Panc1 (cell line): Measurements from ENCODE around the gene MGA. TPM values are rescaled to one million over a fixed set of nuclear protein-coding genes. Genes with fewer than 3 reads are reported as not detected.

Experiments used
- ATAC-seq: fragments of 200-7000 bp; cut with Tn5 transposase; 2 replicates; pipeline ENCODE4 v1.9.1; 2020; ENCODE audit warnings: mild to moderate bottlenecking, moderate library complexity
- BruUV-seq: library from RNA; stranded (reverse); fragments of 400-500 nt; replicated peaks from 2 replicates; lab custom pipeline; 2021; lab: Mats Ljungman, UMichigan
- CTCF ChIA-PET: fragments of 300-600 bp; sonication (Branson Sonifier 250); formaldehyde crosslinking; loops from one replicate; lab custom pipeline; 2022; ENCODE audit warnings: antibody characterized with exemption; lab: Charles Lee
- POLR2A ChIA-PET: fragments of 300-600 bp; sonication (Branson Sonifier 250); formaldehyde crosslinking; loops from one replicate; lab custom pipeline; 2022; ENCODE audit warnings: antibody characterized with exemption; lab: Charles Lee
- DNase-seq: peaks from one replicate; pipeline ENCODE4 v3.0.0-alpha.2; 2010; ENCODE audit warnings: low read depth, low spot score
- H3K27ac ChIP-seq: 2 replicates; pipeline ENCODE4 v1.5.1; 2011; ENCODE audit warnings: mild to moderate bottlenecking, low read length, inconsistent platforms
- H3K27me3 ChIP-seq: fragments of 200-500 bp; sonication (Bioruptor generic); 2 replicates; pipeline ENCODE4 v1.6.0; 2014; ENCODE audit warnings: low read length, inconsistent platforms; ENCODE audit not compliant: control insufficient read depth, insufficient read depth
- H3K36me3 ChIP-seq: fragments of 200-500 bp; sonication (Bioruptor generic); 2 replicates; pipeline ENCODE4 v1.5.1; 2014; ENCODE audit warnings: inconsistent platforms, mild to moderate bottlenecking, low read length, moderate library complexity; ENCODE audit not compliant: control insufficient read depth, insufficient read depth
- H3K4me1 ChIP-seq: 2 replicates; pipeline ENCODE4 v1.5.1; 2011; ENCODE audit warnings: inconsistent platforms, mild to moderate bottlenecking, low read length, moderate library complexity; ENCODE audit not compliant: control insufficient read depth, insufficient read depth
- H3K4me3 ChIP-seq, 2 experiments: 2 replicates each; pipeline ENCODE4 v1.5.1; 2011 to 2012; ENCODE audit warnings: low read depth in 2 of 2, low read length in 2 of 2, mild to moderate bottlenecking in 2 of 2, inconsistent platforms in 1 of 2, moderate library complexity in 1 of 2
- H3K9me3 ChIP-seq: fragments of 200-500 bp; sonication (Bioruptor generic); 2 replicates; pipeline ENCODE4 v1.5.1; 2014; ENCODE audit warnings: low read depth, mild to moderate bottlenecking, inconsistent platforms, low read length, moderate library complexity; ENCODE audit not compliant: control insufficient read depth, insufficient read depth
- CTCF ChIP-seq: fragments of 450-650 bp; IDR thresholded peaks from 2 replicates; pipeline ENCODE4 v1.5.1; 2017; ENCODE audit warnings: mild to moderate bottlenecking
- POLR2AphosphoS5 ChIP-seq: IDR thresholded peaks from 2 replicates; pipeline ENCODE4 v1.6.1; 2012; ENCODE audit warnings: mild to moderate bottlenecking, low read depth, low read length, moderate library complexity
- REST ChIP-seq, 2 experiments: IDR thresholded peaks; 2 replicates each; pipeline ENCODE4 v1.6.1; 2011 to 2012; ENCODE audit warnings: low read depth in 2 of 2, control low read depth in 1 of 2, low read length in 1 of 2, mild to moderate bottlenecking in 1 of 2, moderate library complexity in 1 of 2; ENCODE audit not compliant: insufficient read depth in 1 of 2
- SIN3A ChIP-seq: IDR thresholded peaks from 2 replicates; pipeline ENCODE4 v1.6.1; 2012; ENCODE audit warnings: low read depth, mild to moderate bottlenecking, low read length, moderate library complexity, borderline replicate concordance; ENCODE audit not compliant: insufficient read depth
- TCF7L2 ChIP-seq: IDR thresholded peaks from 2 replicates; pipeline ENCODE4 v1.6.1; 2011; ENCODE audit warnings: mild to moderate bottlenecking, low read depth, low read length, inconsistent platforms
- in situ Hi-C: cut with HindIII; loops from 2 replicates; pipeline ENCODE4 v1.10.0; 2016; ENCODE audit warnings: low sequenced_read_pairs, low pct_unique_long_range_greater_than_20kb
- intact Hi-C: fragments of 100-400 bp; cut with micrococcal nuclease; formaldehyde crosslinking; loops from one replicate; pipeline ENCODE4 v1.10.0; 2022; ENCODE audit not compliant: unreplicated experiment
- total RNA-seq: library from RNA; stranded (reverse); gene quantifications from one replicate; pipeline ENCODE4 v1.2.1, GENCODE V29; 2021; ENCODE audit not compliant: unreplicated experiment

The MGA gene
- total RNA-seq, 1 experiment from 2014 or later: 43.6 TPM

- DNase-seq (no peak), ATAC-seq (peak; percentile 46)
- in situ Hi-C loops: loop anchor here (10.0 kb wide), 1 partner anchor 82 kb away; no protein-coding TSS in a partner anchor
- Histone ChIP-seq H3K4me1 (peaks cover 64% of the 10 kb centered on the region), H3K36me3 (no peaks in the 10 kb centered on the region), H3K27ac (peak overlapping the region; percentile 99), H3K27me3 (no peaks in the 10 kb centered on the region), H3K4me3 (no peak overlapping the region), H3K9me3 (no peaks in the 10 kb centered on the region)
- BruUV-seq: no TSS peak
- TF ChIP-seq TCF7L2: peak; percentile 87
- TF ChIP-seq SIN3A: no peak
- no peak for TF ChIP-seq POLR2AphosphoS5
- no peak for TF ChIP-seq CTCF
- 0 out of 4 replicates have a peak, but pooled peaks of 1 of the 2 experiments have one; percentile 13 for TF ChIP-seq REST (IDR thresholded peaks at IDR 0.05; ENCODE audit: insufficient read depth in 1 of 2, low read depth in 2 of 2, low read length in 1 of 2)
- CTCF ChIA-PET: no interaction called here
- POLR2A ChIA-PET: no interaction called here
- intact Hi-C loops: no loop called here
These were observed 6.2 kb downstream of the MGA start for GRCh38 chr15:41666353-41666920.

- H3K9me3 ChIP-seq: no peaks in the 10 kb centered on the region
- peaks cover 49% of the 10 kb centered on the region for H3K4me1 ChIP-seq
- BruUV-seq: no TSS peak
- H3K27ac ChIP-seq: peak overlapping the region; percentile 99
- no peak for ATAC-seq
- intact Hi-C loops: no loop called here
- DNase-seq: no peak
- ChIA-PET CTCF (no interaction called here), POLR2A (no interaction called here)
- in situ Hi-C loops: loop anchor here (10.0 kb wide), 1 partner anchor 85 kb away; no protein-coding TSS in a partner anchor
- TF ChIP-seq SIN3A: no peak
- TF ChIP-seq CTCF: no peak
- no peak for TF ChIP-seq TCF7L2
- TF ChIP-seq REST (IDR thresholded peaks at IDR 0.05; ENCODE audit: insufficient read depth in 1 of 2, low read depth in 2 of 2, low read length in 1 of 2): no peak
- no peak for TF ChIP-seq POLR2AphosphoS5
- H3K27me3 ChIP-seq: no peaks in the 10 kb centered on the region
- H3K36me3 ChIP-seq: no peaks in the 10 kb centered on the region
- no peak overlapping the region for H3K4me3 ChIP-seq
These were observed 9.5 kb downstream of the MGA start for GRCh38 chr15:41669701-41670100.
